Prostate gland (tissue), 2 donors: Measurements from ENCODE around the gene ABCG1.

Experiments used
- POLR2A ChIP-seq: fragments of 450-650 bp; IDR thresholded peaks from one replicate; pipeline ENCODE4 v1.6.1; 2016; ENCODE audit warnings: antibody characterized with exemption, mild to moderate bottlenecking
- POLR2AphosphoS5 ChIP-seq: sonication (generic); formaldehyde crosslinking; IDR thresholded peaks from one replicate; pipeline ENCODE4 v1.6.1; 2017; ENCODE audit warnings: antibody characterized with exemption
- TF ChIP-seq, protein P1 (sequence below), 4 experiments: fragments of 200-600 bp in 2 of 4; fragments of 450-650 bp in 2 of 4; sonication (generic) in 2 of 4; IDR thresholded peaks; 1 replicate in 3 of 4; 2 replicates in 1 of 4; pipeline ENCODE4 v1.5.1; 2016 to 2019; ENCODE audit warnings: antibody characterized with exemption in 4 of 4, mild to moderate bottlenecking in 2 of 4, moderate library complexity in 2 of 4

DNA sequence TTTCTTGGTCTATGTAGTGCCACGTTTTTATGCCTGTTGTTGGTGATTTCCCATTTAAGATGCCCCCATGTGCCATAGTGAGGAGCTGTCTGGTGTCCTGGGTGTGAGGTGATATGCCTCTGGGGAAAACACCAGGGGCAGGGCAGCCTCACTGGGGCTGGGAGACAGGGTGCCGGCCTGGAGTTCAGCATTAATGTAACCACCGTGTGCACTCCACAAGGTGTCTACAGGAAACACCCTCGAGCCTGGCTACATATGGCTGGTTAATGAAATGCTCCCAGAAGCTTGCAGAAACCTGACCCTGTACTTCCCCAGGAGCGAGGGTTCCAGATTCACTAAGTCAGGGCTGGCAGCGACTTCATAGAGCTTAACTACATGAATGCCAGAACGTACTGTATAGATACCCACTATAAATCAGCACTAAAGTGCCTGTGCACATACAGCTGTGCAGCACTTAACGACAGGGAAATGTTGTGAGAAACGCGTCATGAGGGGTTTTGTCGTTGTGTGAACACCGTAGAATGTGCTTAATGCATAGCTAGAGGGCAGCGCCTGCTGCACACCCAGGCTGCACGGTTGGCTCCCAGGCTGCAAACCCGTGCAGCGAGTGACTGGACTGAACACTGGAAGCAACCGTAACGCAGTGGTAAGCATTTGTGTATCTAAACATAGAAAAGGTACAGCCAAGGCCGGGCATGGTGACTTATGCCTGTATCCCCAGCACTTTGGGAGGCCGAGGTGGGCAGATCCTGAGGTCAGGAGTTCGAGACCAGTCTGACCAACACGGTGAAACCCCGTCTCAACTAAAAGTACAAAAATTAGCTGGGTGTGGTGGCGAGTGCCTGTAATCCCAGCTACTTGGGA, 121.5 kb downstream of the ABCG1 start:
- TF ChIP-seq POLR2A, result no peak
- TF ChIP-seq, protein P1, sequence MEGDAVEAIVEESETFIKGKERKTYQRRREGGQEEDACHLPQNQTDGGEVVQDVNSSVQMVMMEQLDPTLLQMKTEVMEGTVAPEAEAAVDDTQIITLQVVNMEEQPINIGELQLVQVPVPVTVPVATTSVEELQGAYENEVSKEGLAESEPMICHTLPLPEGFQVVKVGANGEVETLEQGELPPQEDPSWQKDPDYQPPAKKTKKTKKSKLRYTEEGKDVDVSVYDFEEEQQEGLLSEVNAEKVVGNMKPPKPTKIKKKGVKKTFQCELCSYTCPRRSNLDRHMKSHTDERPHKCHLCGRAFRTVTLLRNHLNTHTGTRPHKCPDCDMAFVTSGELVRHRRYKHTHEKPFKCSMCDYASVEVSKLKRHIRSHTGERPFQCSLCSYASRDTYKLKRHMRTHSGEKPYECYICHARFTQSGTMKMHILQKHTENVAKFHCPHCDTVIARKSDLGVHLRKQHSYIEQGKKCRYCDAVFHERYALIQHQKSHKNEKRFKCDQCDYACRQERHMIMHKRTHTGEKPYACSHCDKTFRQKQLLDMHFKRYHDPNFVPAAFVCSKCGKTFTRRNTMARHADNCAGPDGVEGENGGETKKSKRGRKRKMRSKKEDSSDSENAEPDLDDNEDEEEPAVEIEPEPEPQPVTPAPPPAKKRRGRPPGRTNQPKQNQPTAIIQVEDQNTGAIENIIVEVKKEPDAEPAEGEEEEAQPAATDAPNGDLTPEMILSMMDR (IDR thresholded peaks at IDR 0.05), result no peak
- no peak for TF ChIP-seq POLR2AphosphoS5
